Measurements from ENCODE around the gene SPATA1. TPM values are rescaled to one million over a fixed set of nuclear protein-coding genes. Genes with fewer than 3 reads are reported as not detected.

The SPATA1 gene
- total RNA-seq, 1 experiment from 2014 or later: 0.52 TPM

- intact Hi-C loops (cut with micrococcal nuclease; ENCODE audit: unreplicated experiment): loop anchor here (5.0 to 10.0 kb wide), 2 partner anchors 64 to 184 kb away; partner anchors contain the start of genes GNG5 and SPATA1
- H3K4me1 Mint-ChIP-seq (ENCODE audit: low read depth, unreplicated experiment): peaks cover 27% of the 10 kb centered on the region
- DNase-seq: no peak
- H3K9me3 Mint-ChIP-seq (ENCODE audit: low read depth, unreplicated experiment): no peaks in the 10 kb centered on the region
- no TSS peak for BruUV-seq (replicated peaks)
- CTCF ChIA-PET: no interaction called here
- no peak overlapping the region for H3K27ac Mint-ChIP-seq (ENCODE audit: unreplicated experiment)
- no peak overlapping the region for H3K4me3 Mint-ChIP-seq (ENCODE audit: low read depth, unreplicated experiment)
- TF ChIP-seq CTCF (IDR thresholded peaks at IDR 0.05; ENCODE audit: unreplicated experiment): no peak
- peaks cover 22% of the 10 kb centered on the region for H3K36me3 Mint-ChIP-seq (ENCODE audit: insufficient read depth, unreplicated experiment)
- H3K27me3 Mint-ChIP-seq (ENCODE audit: unreplicated experiment): no peaks in the 10 kb centered on the region
These were observed 65.0 kb downstream of the SPATA1 start for GRCh38 chr1:84571150-84571535.

DNA sequence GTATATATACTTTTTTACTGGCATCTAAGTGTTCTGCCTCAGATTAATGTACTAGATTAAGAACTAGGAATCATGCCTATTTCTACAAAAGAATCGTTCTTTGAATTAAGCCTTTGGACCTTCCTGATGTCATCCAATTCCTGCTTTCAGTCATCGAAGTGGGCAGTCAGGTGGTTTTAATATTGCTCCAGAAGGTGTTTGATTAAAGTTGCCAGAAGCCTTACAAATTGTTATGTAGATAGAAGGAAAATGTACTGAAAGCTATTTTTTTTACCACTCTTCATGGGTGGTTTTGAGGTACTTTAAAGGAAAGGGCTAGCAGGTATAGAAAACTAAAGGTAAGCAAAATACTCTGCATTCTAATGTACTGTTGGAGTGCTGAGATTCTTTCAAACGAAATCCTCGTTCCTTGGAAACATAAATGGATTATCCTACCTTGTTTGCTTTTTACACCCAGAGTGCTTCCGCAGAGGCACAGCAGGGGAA is 67.3 kb downstream of the SPATA1 start:
- Mint-ChIP-seq H3K27me3 (ENCODE audit: unreplicated experiment) (no peaks in the 10 kb centered on the region), H3K4me3 (ENCODE audit: low read depth, unreplicated experiment) (peak overlapping the region; percentile 96), H3K27ac (ENCODE audit: unreplicated experiment) (peak overlapping the region; percentile 96), H3K4me1 (ENCODE audit: low read depth, unreplicated experiment) (peaks cover 27% of the 10 kb centered on the region), H3K9me3 (ENCODE audit: low read depth, unreplicated experiment) (no peaks in the 10 kb centered on the region), H3K36me3 (ENCODE audit: insufficient read depth, unreplicated experiment) (peaks cover 22% of the 10 kb centered on the region)
- TF ChIP-seq CTCF (IDR thresholded peaks at IDR 0.05; ENCODE audit: unreplicated experiment): no peak
- BruUV-seq (replicated peaks): TSS peak; percentile 74
- no peak for DNase-seq
- CTCF ChIA-PET: interaction anchor here (0.6 to 1.1 kb wide), 3 partner anchors 10 to 170 kb away, joined by 3 to 4 read pairs (median 3); partner anchors contain the start of genes GNG5 and SPATA1
- intact Hi-C loops (cut with micrococcal nuclease; ENCODE audit: unreplicated experiment): loop anchor here (5.0 to 10.0 kb wide), 2 partner anchors 66 to 181 kb away; partner anchors contain the start of genes GNG5 and SPATA1

- Mint-ChIP-seq H3K36me3 (ENCODE audit: insufficient read depth, unreplicated experiment) (peaks cover 22% of the 10 kb centered on the region), H3K27ac (ENCODE audit: unreplicated experiment) (peak within 1 kb of the TSS; percentile 96), H3K27me3 (ENCODE audit: unreplicated experiment) (no peaks in the 10 kb centered on the region), H3K4me3 (ENCODE audit: low read depth, unreplicated experiment) (peak within 1 kb of the TSS; percentile 96), H3K9me3 (ENCODE audit: low read depth, unreplicated experiment) (no peaks in the 10 kb centered on the region), H3K4me1 (ENCODE audit: low read depth, unreplicated experiment) (peaks cover 27% of the 10 kb centered on the region)
- peak; percentile 80 for DNase-seq
- no peak for TF ChIP-seq CTCF (IDR thresholded peaks at IDR 0.05; ENCODE audit: unreplicated experiment)
- no TSS peak for BruUV-seq (replicated peaks)
- CTCF ChIA-PET: interaction anchor here (1.0 to 1.1 kb wide), 2 partner anchors 11 to 68 kb away, joined by 3 to 4 read pairs; partner anchors contain the start of genes GNG5 and SPATA1
- intact Hi-C loops (cut with micrococcal nuclease; ENCODE audit: unreplicated experiment): loop anchor here (5.0 to 10.0 kb wide), 2 partner anchors 67 to 181 kb away; partner anchors contain the start of genes GNG5 and SPATA1
These were observed 68.0 kb downstream of the SPATA1 start, which contains the start of gene CTBS for GRCh38 chr1:84573967-84574842. CTBS (minus strand) TSS chr1:84574440; CDS start chr1:84574415, 25 bp downstream.

- H3K9me3 Mint-ChIP-seq (ENCODE audit: low read depth, unreplicated experiment): no peaks in the 10 kb centered on the region
- CTCF ChIA-PET: no interaction called here
These were observed 68.8 kb downstream of the SPATA1 start for GRCh38 chr1:84574936-84575335.

More at GRCh38 chr1:84574936-84575335, 68.8 kb downstream of the SPATA1 start:
- intact Hi-C loops (cut with micrococcal nuclease; ENCODE audit: unreplicated experiment): loop anchor here (5.0 to 10.0 kb wide), 2 partner anchors 68 to 180 kb away; partner anchors contain the start of genes GNG5 and SPATA1
- peak overlapping the region; percentile 96 for H3K27ac Mint-ChIP-seq (ENCODE audit: unreplicated experiment)
- H3K27me3 Mint-ChIP-seq (ENCODE audit: unreplicated experiment): no peaks in the 10 kb centered on the region
- TF ChIP-seq CTCF (IDR thresholded peaks at IDR 0.05; ENCODE audit: unreplicated experiment): no peak
- no peak for DNase-seq
- peaks cover 27% of the 10 kb centered on the region for H3K4me1 Mint-ChIP-seq (ENCODE audit: low read depth, unreplicated experiment)
- peaks cover 22% of the 10 kb centered on the region for H3K36me3 Mint-ChIP-seq (ENCODE audit: insufficient read depth, unreplicated experiment)
- peak overlapping the region; percentile 96 for H3K4me3 Mint-ChIP-seq (ENCODE audit: low read depth, unreplicated experiment)
- TSS peak; percentile 65 for BruUV-seq (replicated peaks)
